ENCODE results near the gene SHC4. TPM values are rescaled to one million over a fixed set of nuclear protein-coding genes. Genes with fewer than 3 reads are reported as not detected.

The SHC4 gene
- total and polyA plus RNA-seq, 2 of the 8 experiments (the other 6 are each of a cell fraction or from before 2014, with no cell fraction given), result 0.15 to 0.30 TPM

DNA sequence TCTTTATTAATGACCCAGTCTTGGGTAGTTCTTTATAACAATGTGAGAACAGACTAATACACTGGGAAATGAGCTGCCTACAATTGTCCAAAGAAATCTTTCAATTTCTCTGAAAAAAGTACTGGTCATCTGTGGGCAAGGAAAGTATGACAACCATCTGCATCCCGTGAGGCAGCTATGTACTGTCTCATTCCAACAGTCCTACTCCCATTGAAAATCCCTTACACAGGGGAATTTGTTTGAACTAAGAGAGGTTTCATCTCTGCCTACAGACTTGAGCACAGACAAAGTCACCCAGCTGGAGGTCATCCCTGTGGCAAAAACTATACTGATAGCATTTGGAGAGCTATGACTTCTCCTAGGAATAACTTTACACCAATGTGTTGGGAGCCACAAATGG, 27.1 kb downstream of the SHC4 start:
- POLR2A ChIA-PET (ENCODE audit: partially characterized antibody), result no interaction called here
- Histone ChIP-seq H2BK20ac (ENCODE audit: low read length) (no peak overlapping the region), H2BK15ac (ENCODE audit: low read length) (no peak overlapping the region), H3K9me3 (ENCODE audit: insufficient read depth in 2 of 2, low read depth in 1 of 2, low read length in 1 of 2) (no peaks in the 10 kb centered on the region), H3K4ac (replicated peaks; ENCODE audit: insufficient read length, low read depth, low read length) (no peak overlapping the region), H3K27ac (ENCODE audit: low read depth, low read length) (no peak overlapping the region), H2AK5ac (ENCODE audit: low read depth, low read length) (no peak overlapping the region), H3K79me1 (ENCODE audit: low read depth, low read length) (no peaks in the 10 kb centered on the region), H3K36me3 (ENCODE audit: control insufficient read depth in 2 of 4, insufficient read depth in 4 of 4, low read length in 3 of 4) (no peaks in the 10 kb centered on the region), H3K56ac (replicated peaks; ENCODE audit: insufficient read length, low read depth, low read length) (no peak overlapping the region), H3K4me1 (replicated peaks in 1 of 4; ENCODE audit: control insufficient read depth in 3 of 4, insufficient read depth in 4 of 4, low read length in 3 of 4) (no peaks in the 10 kb centered on the region), H3K27me3 (replicated peaks in 1 of 4; ENCODE audit: control insufficient read depth in 3 of 4, extremely low read depth in 1 of 4, insufficient read depth in 3 of 4, low read length in 3 of 4) (no peaks in the 10 kb centered on the region), H3K14ac (ENCODE audit: insufficient read length) (no peak overlapping the region), H2AFZ (ENCODE audit: low read length) (no peak overlapping the region), H3K4me2 (ENCODE audit: insufficient read depth in 1 of 2, low read depth in 2 of 2, low read length in 2 of 2) (no peak overlapping the region), H4K91ac (replicated peaks; ENCODE audit: insufficient read length, low read length) (no peak overlapping the region), H3K23me2 (ENCODE audit: low read depth, low read length) (no peaks in the 10 kb centered on the region), H4K5ac (ENCODE audit: insufficient read length, low read depth, low read length) (no peak overlapping the region), H4K8ac (ENCODE audit: extremely low read depth, insufficient read depth, low read length) (no peak overlapping the region), H3K9ac (replicated peaks in 1 of 4; ENCODE audit: extremely low read depth in 1 of 4, low read depth in 3 of 4, low read length in 3 of 4) (no peak overlapping the region), H4K20me1 (replicated peaks in 1 of 2; ENCODE audit: control insufficient read depth in 1 of 2, insufficient read depth in 2 of 2, low read length in 2 of 2) (no peaks in the 10 kb centered on the region), H2BK120ac (replicated peaks; ENCODE audit: low read depth, low read length) (no peak overlapping the region), H3K79me2 (ENCODE audit: control insufficient read depth in 1 of 2, insufficient read depth in 2 of 2, low read length in 2 of 2) (no peaks in the 10 kb centered on the region), H3K4me3 (ENCODE audit: extremely low read depth in 1 of 4, insufficient read depth in 2 of 4, low read depth in 3 of 4, low read length in 4 of 4) (no peak overlapping the region), H2BK12ac (ENCODE audit: low read depth, low read length) (no peak overlapping the region), H2BK5ac (ENCODE audit: low read depth, low read length) (no peak overlapping the region), H3K18ac (ENCODE audit: extremely low read depth, low read length) (no peak overlapping the region), H3K23ac (ENCODE audit: insufficient read length) (no peak overlapping the region)
- FAIRE-seq (no peak), DNase-seq (ENCODE audit: low read depth in 1 of 2, low spot score in 2 of 2) (no peak)
- CTCF ChIA-PET (ENCODE audit: partially characterized antibody), result no interaction called here
- WGBS, 2 experiments (ENCODE audit: extremely low coverage in 1 of 2, insufficient coverage in 1 of 2, insufficient read length in 1 of 2, insufficient replicate concordance in 2 of 2, low coverage in 1 of 2, low lambda C conversion rate in 2 of 2, missing lambda C conversion rate in 1 of 2), result 83% methylated on average over 1 of the region's 1 CpG; no CpG with 5 or more reads in 1 of the 2 experiments
- no peak for TF ChIP-seq FOSL1 (IDR thresholded peaks at IDR 0.05; ENCODE audit: insufficient read depth, low read depth, low read length)
- TF ChIP-seq, protein P1, sequence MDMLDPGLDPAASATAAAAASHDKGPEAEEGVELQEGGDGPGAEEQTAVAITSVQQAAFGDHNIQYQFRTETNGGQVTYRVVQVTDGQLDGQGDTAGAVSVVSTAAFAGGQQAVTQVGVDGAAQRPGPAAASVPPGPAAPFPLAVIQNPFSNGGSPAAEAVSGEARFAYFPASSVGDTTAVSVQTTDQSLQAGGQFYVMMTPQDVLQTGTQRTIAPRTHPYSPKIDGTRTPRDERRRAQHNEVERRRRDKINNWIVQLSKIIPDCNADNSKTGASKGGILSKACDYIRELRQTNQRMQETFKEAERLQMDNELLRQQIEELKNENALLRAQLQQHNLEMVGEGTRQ (IDR thresholded peaks at IDR 0.05; ENCODE audit: low read length), result no peak
- no peak for TF ChIP-seq KDM1A (IDR thresholded peaks at IDR 0.05; ENCODE audit: borderline replicate concordance, low read length)
